Measurements from ENCODE around the gene RPS21.

RPS21 gene

GRCh38 chr20:62347445-62347844 lies 39.5 kb upstream of the RPS21 start:
- Histone ChIP-seq H3K9me3 (ENCODE audit: insufficient read depth, low read depth, low read length) (peaks cover 4% of the 10 kb centered on the region; the same call in 1 of the 2 replicates), H3K4me3 (ENCODE audit: low read length) (no peak overlapping the region), H3K4me1 (ENCODE audit: insufficient read depth, low read length) (no peaks in the 10 kb centered on the region), H3K27ac (ENCODE audit: low read depth, low read length) (no peak overlapping the region), H3K27me3 (ENCODE audit: insufficient read depth, low read length) (no peaks in the 10 kb centered on the region), H3K9ac (ENCODE audit: low read depth, low read length) (no peak overlapping the region), H3K36me3 (ENCODE audit: insufficient read depth, low read length) (peaks cover 88% of the 10 kb centered on the region)
- WGBS: 84% methylated on average over 9 of the region's 9 CpGs

- Histone ChIP-seq H3K4me3 (ENCODE audit: low read length) (no peak overlapping the region), H3K9me3 (ENCODE audit: insufficient read depth, low read depth, low read length) (peaks cover 4% of the 10 kb centered on the region; the same call in 1 of the 2 replicates), H3K9ac (ENCODE audit: low read depth, low read length) (no peak overlapping the region), H3K36me3 (ENCODE audit: insufficient read depth, low read length) (peaks cover 84% of the 10 kb centered on the region), H3K27ac (ENCODE audit: low read depth, low read length) (no peak overlapping the region), H3K27me3 (ENCODE audit: insufficient read depth, low read length) (no peaks in the 10 kb centered on the region), H3K4me1 (ENCODE audit: insufficient read depth, low read length) (no peaks in the 10 kb centered on the region)
- WGBS: 96% methylated on average over 1 of the region's 1 CpG
Measured at GRCh38 chr20:62348604-62349003, 38.3 kb upstream of the RPS21 start.

DNA sequence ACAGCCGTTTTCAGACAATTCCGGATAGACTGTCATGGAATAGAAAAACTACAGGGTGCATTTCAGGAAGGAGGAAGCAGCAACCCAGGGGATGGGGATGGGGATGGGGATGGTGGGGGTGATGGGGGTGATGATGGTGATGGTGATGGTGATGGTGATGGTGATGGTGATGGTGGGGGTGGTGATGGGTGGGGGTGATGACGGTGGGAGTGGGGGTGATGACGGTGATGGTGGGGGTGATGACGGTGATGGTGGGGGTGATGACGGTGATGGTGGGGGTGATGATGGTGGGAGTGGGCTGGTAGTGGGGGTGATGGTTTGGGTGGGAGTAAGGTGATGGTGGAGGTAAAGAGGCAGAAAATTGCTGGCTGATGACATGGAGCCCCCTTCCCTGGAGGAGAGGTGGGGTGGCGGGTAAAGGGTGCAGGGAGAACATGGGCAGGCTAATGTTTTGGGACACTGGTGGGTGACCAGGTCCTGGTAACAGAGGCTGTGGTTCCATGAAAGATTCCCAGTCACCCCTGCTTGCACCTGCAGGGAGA lies 37.3 kb upstream of the RPS21 start:
- Histone ChIP-seq H3K9ac (ENCODE audit: low read depth, low read length) (no peak overlapping the region), H3K27ac (ENCODE audit: low read depth, low read length) (no peak overlapping the region), H3K4me1 (ENCODE audit: insufficient read depth, low read length) (peaks cover 4% of the 10 kb centered on the region; the same call in 1 of the 2 replicates), H3K27me3 (ENCODE audit: insufficient read depth, low read length) (no peaks in the 10 kb centered on the region), H3K4me3 (ENCODE audit: low read length) (no peak overlapping the region), H3K9me3 (ENCODE audit: insufficient read depth, low read depth, low read length) (peaks cover 4% of the 10 kb centered on the region; the same call in 1 of the 2 replicates), H3K36me3 (ENCODE audit: insufficient read depth, low read length) (peaks cover 73% of the 10 kb centered on the region)
- 95% methylated on average over 4 of the region's 7 CpGs for WGBS

- H3K36me3 ChIP-seq (ENCODE audit: insufficient read depth, low read length): peaks cover 70% of the 10 kb centered on the region
- H3K27me3 ChIP-seq (ENCODE audit: insufficient read depth, low read length): no peaks in the 10 kb centered on the region
- peaks cover 4% of the 10 kb centered on the region; the same call in 1 of the 2 replicates for H3K9me3 ChIP-seq (ENCODE audit: insufficient read depth, low read depth, low read length)
- H3K4me1 ChIP-seq (ENCODE audit: insufficient read depth, low read length): peaks cover 9% of the 10 kb centered on the region; the same call in 1 of the 2 replicates
- H3K4me3 ChIP-seq (ENCODE audit: low read length): no peak overlapping the region
- no peak overlapping the region for H3K9ac ChIP-seq (ENCODE audit: low read depth, low read length)
- H3K27ac ChIP-seq (ENCODE audit: low read depth, low read length): no peak overlapping the region
- WGBS: 93% methylated on average over 16 of the region's 16 CpGs
Measured at GRCh38 chr20:62350098-62350628, 36.7 kb upstream of the RPS21 start.

GRCh38 chr20:62350629-62351422 lies 36.1 kb upstream of the RPS21 start:
- Histone ChIP-seq H3K36me3 (ENCODE audit: insufficient read depth, low read length) (peaks cover 67% of the 10 kb centered on the region), H3K4me3 (ENCODE audit: low read length) (no peak overlapping the region), H3K9me3 (ENCODE audit: insufficient read depth, low read depth, low read length) (peaks cover 4% of the 10 kb centered on the region; the same call in 1 of the 2 replicates), H3K4me1 (ENCODE audit: insufficient read depth, low read length) (peaks cover 16% of the 10 kb centered on the region), H3K9ac (ENCODE audit: low read depth, low read length) (no peak overlapping the region), H3K27me3 (ENCODE audit: insufficient read depth, low read length) (no peaks in the 10 kb centered on the region), H3K27ac (ENCODE audit: low read depth, low read length) (no peak overlapping the region)
- 89% methylated on average over 23 of the region's 23 CpGs for whole genome bisulfite sequencing

DNA sequence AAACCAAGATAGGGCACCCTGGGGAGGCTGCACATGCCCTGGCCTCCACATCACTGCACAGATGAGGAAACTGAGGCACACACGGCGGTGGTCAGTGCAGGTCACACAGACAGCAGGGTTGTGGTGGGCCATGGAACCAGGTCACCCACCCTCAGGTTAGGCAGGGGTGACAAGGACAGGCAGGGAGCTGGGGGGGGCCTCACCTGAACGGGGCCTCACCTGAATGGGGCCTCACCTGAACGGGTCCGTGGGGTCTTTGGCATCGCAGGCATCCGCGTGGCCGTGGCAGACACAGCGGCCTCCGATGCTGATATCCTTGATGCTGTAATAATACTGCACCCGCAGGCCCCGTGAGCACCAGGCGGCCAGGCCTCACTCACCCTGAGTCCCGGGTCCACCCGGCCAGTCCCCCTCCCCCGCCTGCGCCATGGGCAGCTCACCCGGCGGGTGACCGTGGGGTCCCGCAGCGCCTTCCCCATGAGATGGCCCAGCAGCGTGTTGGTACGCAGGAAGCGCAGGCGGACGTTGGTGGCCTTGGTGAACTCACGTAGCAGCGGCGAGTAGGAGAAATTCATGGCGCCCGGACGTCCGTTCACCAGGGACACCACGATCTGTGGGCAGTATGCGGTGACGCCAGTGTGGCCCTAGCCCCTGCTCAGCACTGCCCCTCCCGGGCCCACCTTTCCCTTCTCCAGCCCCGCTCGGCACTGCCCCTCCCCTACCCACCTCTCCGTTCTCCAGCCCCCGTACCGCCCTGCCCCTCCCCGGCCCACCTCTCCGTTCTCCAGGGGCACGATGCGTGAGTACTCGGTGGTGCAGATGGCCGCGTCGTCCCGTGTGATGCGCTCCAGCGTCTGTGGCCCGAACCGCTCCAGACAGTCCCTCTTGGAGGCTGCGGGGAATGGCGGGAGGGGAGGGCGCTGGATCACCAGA lies 35.2 kb upstream of the RPS21 start:
- peaks cover 60% of the 10 kb centered on the region for H3K36me3 ChIP-seq (ENCODE audit: insufficient read depth, low read length)
- 93% methylated on average over 60 of the region's 60 CpGs for WGBS
- H3K4me1 ChIP-seq (ENCODE audit: insufficient read depth, low read length): peaks cover 25% of the 10 kb centered on the region
- H3K27ac ChIP-seq (ENCODE audit: low read depth, low read length): no peak overlapping the region
- H3K9ac ChIP-seq (ENCODE audit: low read depth, low read length): no peak overlapping the region
- H3K4me3 ChIP-seq (ENCODE audit: low read length): no peak overlapping the region
- H3K27me3 ChIP-seq (ENCODE audit: insufficient read depth, low read length): no peaks in the 10 kb centered on the region
- H3K9me3 ChIP-seq (ENCODE audit: insufficient read depth, low read depth, low read length): peaks cover 4% of the 10 kb centered on the region; the same call in 1 of the 2 replicates

- Histone ChIP-seq H3K27ac (ENCODE audit: low read depth, low read length) (no peak overlapping the region; the same call in 1 of the 2 replicates), H3K4me1 (ENCODE audit: insufficient read depth, low read length) (peaks cover 27% of the 10 kb centered on the region), H3K27me3 (ENCODE audit: insufficient read depth, low read length) (no peaks in the 10 kb centered on the region), H3K9me3 (ENCODE audit: insufficient read depth, low read depth, low read length) (peaks cover 4% of the 10 kb centered on the region; the same call in 1 of the 2 replicates), H3K36me3 (ENCODE audit: insufficient read depth, low read length) (peaks cover 54% of the 10 kb centered on the region), H3K4me3 (ENCODE audit: low read length) (no peak overlapping the region), H3K9ac (ENCODE audit: low read depth, low read length) (no peak overlapping the region; the same call in 1 of the 2 replicates)
- WGBS: 93% methylated on average over 43 of the region's 43 CpGs
Measured at GRCh38 chr20:62352402-62353288, 34.3 kb upstream of the RPS21 start.

GRCh38 chr20:62353289-62354030 lies 33.4 kb upstream of the RPS21 start:
- H3K4me3 ChIP-seq (ENCODE audit: low read length): no peak overlapping the region
- H3K9ac ChIP-seq (ENCODE audit: low read depth, low read length): no peak overlapping the region; the same call in 1 of the 2 replicates
- peaks cover 27% of the 10 kb centered on the region for H3K4me1 ChIP-seq (ENCODE audit: insufficient read depth, low read length)
- no peaks in the 10 kb centered on the region for H3K27me3 ChIP-seq (ENCODE audit: insufficient read depth, low read length)
- 91% methylated on average over 16 of the region's 16 CpGs for WGBS
- H3K9me3 ChIP-seq (ENCODE audit: insufficient read depth, low read depth, low read length): peaks cover 4% of the 10 kb centered on the region; the same call in 1 of the 2 replicates
- H3K27ac ChIP-seq (ENCODE audit: low read depth, low read length): no peak overlapping the region; the same call in 1 of the 2 replicates
- peaks cover 49% of the 10 kb centered on the region for H3K36me3 ChIP-seq (ENCODE audit: insufficient read depth, low read length)

GRCh38 chr20:62354031-62354808 lies 32.7 kb upstream of the RPS21 start:
- Histone ChIP-seq H3K9ac (ENCODE audit: low read depth, low read length) (peak overlapping the region; percentile 20; the same call in 1 of the 2 replicates), H3K4me1 (ENCODE audit: insufficient read depth, low read length) (peaks cover 27% of the 10 kb centered on the region), H3K36me3 (ENCODE audit: insufficient read depth, low read length) (peaks cover 44% of the 10 kb centered on the region), H3K9me3 (ENCODE audit: insufficient read depth, low read depth, low read length) (no peaks in the 10 kb centered on the region), H3K27ac (ENCODE audit: low read depth, low read length) (peak overlapping the region; percentile 65), H3K27me3 (ENCODE audit: insufficient read depth, low read length) (no peaks in the 10 kb centered on the region), H3K4me3 (ENCODE audit: low read length) (no peak overlapping the region)
- WGBS: 74% methylated on average over 14 of the region's 14 CpGs

Measured in HUES64 (cell line).